BLaER1 treated with 17β-estradiol and CSF1 and Interleukin-3, amounts not matched to agents 10 nM and 100 nM (cell line): ENCODE results near the gene TDRD9.

Source experiments
- H3K27ac ChIP-seq, 11 experiments: shearing (Covaris generic); formaldehyde crosslinking; 2 replicates each; pipeline ENCODE4 v1.8.1; 2022
- H3K27me3 ChIP-seq, 11 experiments: shearing (Covaris generic); formaldehyde crosslinking; 2 replicates each; pipeline ENCODE4 v1.8.1; 2022
- H3K36me3 ChIP-seq, 11 experiments: shearing (Covaris generic); formaldehyde crosslinking; 2 replicates each; pipeline ENCODE4 v1.8.1; 2022
- H3K4me1 ChIP-seq, 10 experiments: shearing (Covaris generic); formaldehyde crosslinking; 2 replicates each; pipeline ENCODE4 v1.8.1; 2022
- H3K4me2 ChIP-seq, 11 experiments: shearing (Covaris generic); formaldehyde crosslinking; 2 replicates each; pipeline ENCODE4 v1.8.1; 2022
- H3K4me3 ChIP-seq, 10 experiments: shearing (Covaris generic); formaldehyde crosslinking; 2 replicates each; pipeline ENCODE4 v1.8.1; 2022
- H3K9ac ChIP-seq, 11 experiments: shearing (Covaris generic); formaldehyde crosslinking; 2 replicates each; pipeline ENCODE4 v1.8.1; 2022
- H3K9me3 ChIP-seq, 11 experiments: shearing (Covaris generic); formaldehyde crosslinking; replicated peaks in 1 of 11; 2 replicates each; pipeline ENCODE4 v1.8.1; 2022
- H4K20me1 ChIP-seq, 11 experiments: shearing (Covaris generic); formaldehyde crosslinking; 2 replicates each; pipeline ENCODE4 v1.8.1; 2022
- Cebpa-rat ChIP-seq, 11 experiments: shearing (Covaris generic); IDR thresholded peaks; 2 replicates each; pipeline ENCODE4 v1.8.1; 2022

TDRD9 gene

DNA sequence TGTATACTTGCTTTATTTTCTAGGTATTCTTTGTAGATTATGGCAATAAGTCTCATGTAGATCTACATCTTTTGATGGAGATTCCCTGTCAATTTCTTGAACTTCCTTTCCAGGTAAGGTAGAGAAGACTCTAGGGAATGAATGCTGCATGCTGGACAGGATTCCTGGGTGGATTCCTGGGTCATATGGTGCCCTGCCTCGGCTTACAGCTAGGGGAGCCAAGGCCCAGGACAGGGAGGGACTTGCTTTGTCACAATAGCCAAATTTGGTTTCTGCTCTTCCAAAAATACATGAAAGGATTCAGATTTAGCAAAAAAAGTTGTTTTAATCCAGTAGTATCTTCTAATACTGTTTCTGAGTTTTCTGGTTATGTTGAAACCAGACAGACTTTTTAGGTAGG is 97.8 kb downstream of the TDRD9 start:
- H3K4me2 ChIP-seq = no peak overlapping the region
- H3K9ac ChIP-seq = no peak overlapping the region
- H4K20me1 ChIP-seq = no peaks in the 10 kb centered on the region; a peak in 1 of 22 replicates
- no peak overlapping the region for H3K4me3 ChIP-seq
- TF ChIP-seq Cebpa-rat (IDR thresholded peaks at IDR 0.05) = no peak
- peaks cover 0 to 8% (median 0%) of the 10 kb centered on the region in 10 experiments; a peak in 1 of 20 replicates for H3K4me1 ChIP-seq
- H3K27me3 ChIP-seq = no peaks in the 10 kb centered on the region
- H3K9me3 ChIP-seq = no peaks in the 10 kb centered on the region
- H3K36me3 ChIP-seq = peaks cover 0 to 13% (median 0%) of the 10 kb centered on the region in 11 experiments; a peak in 1 of 22 replicates
- H3K27ac ChIP-seq = no peak overlapping the region

DNA sequence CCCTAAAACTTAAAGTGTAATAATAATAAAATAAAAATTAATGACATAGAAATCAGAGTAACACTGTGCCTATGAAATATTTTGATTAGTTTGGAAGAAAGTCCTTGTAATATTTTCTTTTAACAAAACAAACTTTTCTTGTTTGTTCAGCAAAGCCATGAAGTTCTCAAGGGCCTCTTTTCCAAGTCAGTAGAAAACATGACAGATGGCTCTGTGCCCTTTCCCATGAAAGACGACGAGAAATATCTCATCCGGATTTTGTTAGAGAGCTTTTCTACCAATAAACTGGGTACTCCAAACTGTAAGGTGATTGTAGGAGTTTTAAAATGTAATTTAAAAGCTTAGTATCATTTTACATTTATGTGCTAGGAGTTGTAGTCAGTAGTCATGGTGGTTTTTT is 102.7 kb downstream of the TDRD9 start:
- Histone ChIP-seq H4K20me1 (peaks cover 0 to 4% (median 0%) of the 10 kb centered on the region in 11 experiments; a peak in 1 of 22 replicates), H3K36me3 (0 out of 22 replicates have a peak, but pooled peaks cover 0 to 7% (median 0%) of the 10 kb centered on the region in 11 experiments), H3K4me1 (no peaks in the 10 kb centered on the region), H3K27ac (no peak overlapping the region), H3K4me3 (no peak overlapping the region), H3K9ac (no peak overlapping the region), H3K4me2 (no peak overlapping the region), H3K27me3 (no peaks in the 10 kb centered on the region), H3K9me3 (no peaks in the 10 kb centered on the region)
- TF ChIP-seq Cebpa-rat (IDR thresholded peaks at IDR 0.05) = no peak

DNA sequence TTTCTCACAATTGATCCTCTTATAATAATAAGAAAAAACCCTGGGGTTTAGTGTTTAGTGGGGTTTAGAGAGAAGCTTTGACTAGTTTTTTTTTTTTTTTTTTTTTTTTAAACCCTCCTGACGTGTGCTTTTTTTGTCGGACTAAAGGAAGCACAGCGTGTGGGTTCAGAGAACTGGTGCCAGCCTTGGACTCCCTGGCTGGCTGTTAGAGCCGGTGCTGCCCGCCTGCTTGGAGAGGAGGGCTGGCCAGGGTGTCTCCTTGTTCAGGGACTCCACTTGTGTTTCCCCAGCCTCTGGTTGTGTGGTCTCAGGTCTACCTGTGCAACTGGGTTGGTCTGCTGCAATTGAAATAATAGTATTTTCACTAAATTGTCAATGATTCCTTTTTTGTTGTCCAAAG is 103.1 kb downstream of the TDRD9 start:
- Histone ChIP-seq H3K36me3 (peaks cover 0 to 7% (median 0%) of the 10 kb centered on the region in 11 experiments; a peak in 1 of 22 replicates), H3K27me3 (no peaks in the 10 kb centered on the region), H3K9ac (no peak overlapping the region), H3K9me3 (no peaks in the 10 kb centered on the region), H3K4me2 (no peak overlapping the region), H4K20me1 (peaks cover 0 to 4% (median 0%) of the 10 kb centered on the region in 11 experiments; a peak in 1 of 22 replicates), H3K4me3 (no peak overlapping the region), H3K27ac (no peak overlapping the region), H3K4me1 (no peaks in the 10 kb centered on the region)
- no peak for TF ChIP-seq Cebpa-rat (IDR thresholded peaks at IDR 0.05)

DNA sequence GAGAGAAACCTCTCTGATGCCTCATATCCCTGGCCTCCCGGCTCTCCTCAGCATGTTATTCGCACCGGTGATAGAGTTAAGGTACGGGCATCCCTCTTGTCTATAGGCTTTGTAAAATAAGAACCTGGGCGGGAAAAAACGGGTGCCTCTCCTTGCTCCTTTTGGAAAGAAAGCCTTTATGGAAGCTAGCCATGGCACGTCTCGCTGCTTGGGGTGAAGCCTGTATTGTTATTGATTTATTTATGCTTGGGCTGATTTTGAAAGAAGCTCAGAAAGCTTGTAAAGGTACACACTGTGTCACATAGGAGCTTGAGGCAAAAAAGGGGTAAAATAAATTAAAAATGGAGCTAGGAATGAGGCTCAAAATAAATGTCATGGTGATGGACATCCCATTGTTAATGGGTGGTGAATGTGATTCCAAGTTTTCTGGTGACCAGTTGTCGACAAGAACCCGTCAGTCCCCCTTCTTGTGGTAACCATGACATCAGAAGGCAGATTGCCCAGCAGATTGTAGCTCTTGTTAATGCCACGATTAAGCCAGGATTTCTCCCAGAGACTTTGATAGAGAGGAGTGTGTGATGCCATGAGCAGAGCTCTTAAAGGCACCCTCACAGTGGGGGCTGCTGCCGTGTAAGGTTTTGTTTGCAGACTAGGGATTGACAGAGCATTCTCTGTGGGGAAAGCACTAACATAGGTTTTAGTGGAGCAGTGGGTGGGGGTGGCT is 106.9 kb downstream of the TDRD9 start:
- Histone ChIP-seq H3K9ac (no peak overlapping the region), H3K9me3 (no peaks in the 10 kb centered on the region; a peak in 2 of 22 replicates), H3K4me1 (no peaks in the 10 kb centered on the region), H3K36me3 (peaks cover 0 to 7% (median 0%) of the 10 kb centered on the region in 11 experiments; a peak in 1 of 22 replicates), H3K4me3 (no peak overlapping the region), H3K27ac (no peak overlapping the region), H3K4me2 (no peak overlapping the region), H3K27me3 (no peaks in the 10 kb centered on the region), H4K20me1 (peaks cover 0 to 4% (median 0%) of the 10 kb centered on the region in 11 experiments; a peak in 2 of 22 replicates)
- TF ChIP-seq Cebpa-rat (IDR thresholded peaks at IDR 0.05) = no peak

DNA sequence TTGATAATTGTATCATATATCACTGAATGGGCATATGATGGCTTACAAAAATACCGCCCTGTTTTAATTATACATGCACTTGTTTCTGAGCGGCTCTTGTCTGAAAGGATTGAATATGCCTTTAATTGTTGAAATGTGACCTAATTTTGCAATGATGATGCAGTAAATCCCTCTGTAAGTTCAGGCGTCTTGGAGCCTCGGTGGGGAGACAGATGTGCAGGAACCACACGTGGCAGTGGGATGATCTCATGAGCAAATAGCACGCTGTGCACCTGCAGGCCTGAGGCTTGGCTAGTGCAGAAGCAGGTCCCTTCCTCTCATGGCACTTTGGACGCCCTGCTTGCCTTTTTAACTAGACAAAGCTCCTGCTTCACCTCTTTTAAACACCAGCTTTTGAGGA is 108.0 kb downstream of the TDRD9 start:
- Histone ChIP-seq H3K36me3 (peaks cover 0 to 7% (median 0%) of the 10 kb centered on the region in 11 experiments; a peak in 2 of 22 replicates), H3K27ac (no peak overlapping the region), H3K9me3 (no peaks in the 10 kb centered on the region; a peak in 2 of 22 replicates), H3K4me3 (no peak overlapping the region), H4K20me1 (peaks cover 0 to 4% (median 0%) of the 10 kb centered on the region in 11 experiments; a peak in 2 of 22 replicates), H3K4me1 (no peaks in the 10 kb centered on the region), H3K4me2 (no peak overlapping the region), H3K9ac (no peak overlapping the region), H3K27me3 (no peaks in the 10 kb centered on the region)
- no peak for TF ChIP-seq Cebpa-rat (IDR thresholded peaks at IDR 0.05)

DNA sequence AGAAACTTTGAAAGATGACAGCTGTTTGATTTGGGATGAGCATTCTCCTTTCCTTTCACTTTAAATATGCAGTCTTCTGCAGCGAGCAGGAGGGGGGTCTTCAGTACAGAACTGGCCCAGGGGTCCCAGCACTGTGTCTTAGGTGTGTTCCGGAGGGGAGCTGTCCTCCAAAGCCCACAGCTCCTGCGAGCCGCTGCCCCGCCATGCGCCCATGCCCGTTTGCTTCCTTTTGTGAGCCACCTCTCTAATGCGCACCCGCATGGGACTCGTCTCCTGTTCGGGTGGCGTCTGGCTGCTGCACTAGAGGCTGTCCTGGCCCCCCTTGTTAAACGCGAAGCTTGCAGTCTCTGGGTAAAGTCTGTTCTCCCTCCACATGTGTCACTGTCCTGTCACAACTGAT is 108.8 kb downstream of the TDRD9 start:
- Histone ChIP-seq H3K4me1 (no peaks in the 10 kb centered on the region), H3K9me3 (no peaks in the 10 kb centered on the region; a peak in 2 of 22 replicates), H4K20me1 (peaks cover 0 to 4% (median 0%) of the 10 kb centered on the region in 11 experiments; a peak in 2 of 22 replicates), H3K27me3 (no peaks in the 10 kb centered on the region), H3K36me3 (peaks cover 0 to 8% (median 0%) of the 10 kb centered on the region in 11 experiments; a peak in 2 of 22 replicates), H3K27ac (no peak overlapping the region), H3K4me3 (no peak overlapping the region), H3K4me2 (no peak overlapping the region), H3K9ac (no peak overlapping the region)
- TF ChIP-seq Cebpa-rat (IDR thresholded peaks at IDR 0.05) = no peak

DNA sequence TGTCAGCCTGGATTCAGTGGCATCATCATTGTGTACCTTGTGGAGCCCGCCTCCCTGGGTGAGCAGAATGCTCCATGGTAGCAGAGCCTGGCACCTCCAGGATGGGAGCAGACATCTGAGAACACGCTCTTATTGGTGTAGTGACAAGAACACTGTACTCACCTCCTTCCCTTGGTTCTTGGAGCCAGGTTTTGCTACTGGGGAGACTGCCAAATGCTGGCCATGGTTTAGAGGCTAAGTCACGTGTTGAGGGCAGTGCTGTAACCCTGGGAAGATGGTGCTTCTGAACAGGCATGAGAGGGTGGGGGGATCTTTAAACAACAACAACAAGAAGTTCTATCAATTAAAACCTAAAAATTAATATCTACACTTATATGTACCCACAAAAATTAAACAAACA is 109.6 kb downstream of the TDRD9 start:
- no peak overlapping the region for H3K4me3 ChIP-seq
- no peak for TF ChIP-seq Cebpa-rat (IDR thresholded peaks at IDR 0.05)
- H3K9me3 ChIP-seq = no peaks in the 10 kb centered on the region; a peak in 2 of 22 replicates
- H3K27ac ChIP-seq = no peak overlapping the region
- H3K4me2 ChIP-seq = no peak overlapping the region
- no peaks in the 10 kb centered on the region for H3K4me1 ChIP-seq
- no peaks in the 10 kb centered on the region for H3K27me3 ChIP-seq
- H4K20me1 ChIP-seq = peaks cover 0 to 4% (median 0%) of the 10 kb centered on the region in 11 experiments; a peak in 2 of 22 replicates
- H3K36me3 ChIP-seq = peaks cover 0 to 13% (median 0%) of the 10 kb centered on the region in 11 experiments; a peak in 2 of 22 replicates
- H3K9ac ChIP-seq = no peak overlapping the region

DNA sequence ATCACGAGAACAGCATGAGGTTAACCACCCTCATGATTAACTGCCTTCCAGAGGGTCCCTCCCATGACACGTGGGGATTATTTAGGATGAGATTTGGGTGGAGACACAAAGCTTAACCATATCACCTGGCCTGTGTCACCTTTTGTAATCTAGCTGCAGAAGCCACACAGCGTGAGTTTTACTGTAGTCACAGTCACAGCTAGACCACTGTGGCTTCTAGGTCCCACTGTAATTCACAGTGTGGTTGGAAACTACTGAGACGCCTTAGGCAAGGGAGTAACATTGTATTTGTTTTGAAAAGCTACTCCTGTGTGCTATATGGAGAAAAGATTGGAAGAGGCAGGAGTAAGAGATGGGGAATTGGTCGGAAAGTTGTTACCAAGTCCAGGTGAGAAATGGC is 111.0 kb downstream of the TDRD9 start:
- no peak overlapping the region for H3K27ac ChIP-seq

DNA sequence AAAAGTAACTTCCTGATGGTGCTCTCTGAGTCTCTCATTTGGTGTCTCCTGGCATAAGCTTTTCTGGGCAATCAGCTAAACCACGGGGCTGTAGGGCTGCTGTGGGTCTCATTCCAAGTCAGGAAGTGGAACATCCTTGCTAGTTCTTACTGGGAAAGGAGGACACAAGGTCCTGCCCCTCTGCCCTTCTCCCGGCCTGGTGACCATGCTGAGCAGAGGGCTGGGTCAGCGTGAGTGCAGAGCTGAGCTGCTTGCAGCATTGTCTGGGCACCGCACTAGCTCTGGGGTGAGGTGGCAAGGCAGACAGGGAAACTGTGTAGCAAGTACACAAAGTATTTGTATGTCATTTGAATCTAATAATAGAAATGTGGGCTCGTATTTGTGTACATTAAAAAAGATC is 112.3 kb downstream of the TDRD9 start:
- no peak for TF ChIP-seq Cebpa-rat (IDR thresholded peaks at IDR 0.05)
- H3K4me2 ChIP-seq = no peak overlapping the region
- H3K27me3 ChIP-seq = no peaks in the 10 kb centered on the region
- H3K36me3 ChIP-seq = peaks cover 0 to 14% (median 0%) of the 10 kb centered on the region in 11 experiments; a peak in 3 of 22 replicates
- H4K20me1 ChIP-seq = no peaks in the 10 kb centered on the region; a peak in 2 of 22 replicates
- no peaks in the 10 kb centered on the region; a peak in 2 of 22 replicates for H3K9me3 ChIP-seq
- H3K4me3 ChIP-seq = no peak overlapping the region
- no peak overlapping the region for H3K9ac ChIP-seq
- no peaks in the 10 kb centered on the region for H3K4me1 ChIP-seq
- no peak overlapping the region for H3K27ac ChIP-seq

More for the DNA sequence above, 111.0 kb downstream of the TDRD9 start:
- H3K9ac ChIP-seq = no peak overlapping the region
- no peaks in the 10 kb centered on the region; a peak in 2 of 22 replicates for H4K20me1 ChIP-seq
- H3K9me3 ChIP-seq = no peaks in the 10 kb centered on the region; a peak in 2 of 22 replicates
- H3K4me1 ChIP-seq = no peaks in the 10 kb centered on the region
- TF ChIP-seq Cebpa-rat (IDR thresholded peaks at IDR 0.05) = no peak
- no peaks in the 10 kb centered on the region for H3K27me3 ChIP-seq
- peaks cover 0 to 13% (median 0%) of the 10 kb centered on the region in 11 experiments; a peak in 3 of 22 replicates for H3K36me3 ChIP-seq
- H3K4me3 ChIP-seq = no peak overlapping the region
- H3K4me2 ChIP-seq = no peak overlapping the region
